ENCODE measurements around the gene MOXD1. TPM values are rescaled to one million over a fixed set of nuclear protein-coding genes. Genes with fewer than 3 reads are reported as not detected.

The MOXD1 gene
- total RNA-seq, 4 donors from 2014 or later, result 27.6 to 260 (median 58.9) TPM

DNA sequence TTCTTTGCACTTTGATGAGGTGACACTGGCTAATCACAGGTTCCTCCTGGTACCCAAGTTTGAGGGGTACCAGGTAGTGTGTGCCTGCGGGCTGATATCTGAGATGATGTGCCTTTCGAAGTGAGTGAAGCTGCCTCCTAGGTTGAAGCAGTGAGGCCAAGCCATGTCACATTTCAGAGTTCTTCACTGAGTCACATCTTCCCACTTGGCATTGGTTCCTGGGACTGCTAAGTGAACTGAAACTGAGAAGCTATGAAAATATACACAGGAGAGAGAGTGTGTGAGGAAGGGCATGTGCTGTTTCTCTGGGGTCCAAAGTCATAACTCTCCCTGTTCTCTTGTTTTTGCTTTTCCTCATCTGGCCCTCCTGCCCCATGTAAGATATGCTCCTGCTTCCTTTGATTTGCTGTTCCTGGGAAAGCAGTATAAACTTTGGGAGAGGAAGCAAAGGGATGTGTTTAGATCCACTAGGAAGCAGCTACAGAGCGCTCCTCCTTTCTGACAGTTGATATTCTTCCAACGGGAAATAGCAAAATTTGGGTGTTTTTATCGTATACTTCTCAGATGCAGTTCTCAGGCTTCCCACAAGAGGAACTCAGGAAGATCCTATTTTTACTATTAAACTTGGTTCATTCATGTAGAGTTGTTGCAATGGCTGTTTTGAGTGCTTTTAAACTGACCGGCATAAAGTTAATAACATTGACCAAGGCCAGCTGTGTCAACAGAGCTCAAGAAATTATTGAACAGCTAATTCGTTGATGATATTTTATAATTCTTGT is 153.7 kb downstream of the MOXD1 start:
- H3K36me3 ChIP-seq, result no peaks in the 10 kb centered on the region
- no peaks in the 10 kb centered on the region for H3K9me3 ChIP-seq
- DNase-seq, result no peak
- H3K4me3 ChIP-seq, result no peak overlapping the region
- intact Hi-C loops (cut with DNase I; ENCODE audit: low total_unique reads), result no loop called here
- no peaks in the 10 kb centered on the region for H3K27me3 ChIP-seq
- TF ChIP-seq, protein P1, sequence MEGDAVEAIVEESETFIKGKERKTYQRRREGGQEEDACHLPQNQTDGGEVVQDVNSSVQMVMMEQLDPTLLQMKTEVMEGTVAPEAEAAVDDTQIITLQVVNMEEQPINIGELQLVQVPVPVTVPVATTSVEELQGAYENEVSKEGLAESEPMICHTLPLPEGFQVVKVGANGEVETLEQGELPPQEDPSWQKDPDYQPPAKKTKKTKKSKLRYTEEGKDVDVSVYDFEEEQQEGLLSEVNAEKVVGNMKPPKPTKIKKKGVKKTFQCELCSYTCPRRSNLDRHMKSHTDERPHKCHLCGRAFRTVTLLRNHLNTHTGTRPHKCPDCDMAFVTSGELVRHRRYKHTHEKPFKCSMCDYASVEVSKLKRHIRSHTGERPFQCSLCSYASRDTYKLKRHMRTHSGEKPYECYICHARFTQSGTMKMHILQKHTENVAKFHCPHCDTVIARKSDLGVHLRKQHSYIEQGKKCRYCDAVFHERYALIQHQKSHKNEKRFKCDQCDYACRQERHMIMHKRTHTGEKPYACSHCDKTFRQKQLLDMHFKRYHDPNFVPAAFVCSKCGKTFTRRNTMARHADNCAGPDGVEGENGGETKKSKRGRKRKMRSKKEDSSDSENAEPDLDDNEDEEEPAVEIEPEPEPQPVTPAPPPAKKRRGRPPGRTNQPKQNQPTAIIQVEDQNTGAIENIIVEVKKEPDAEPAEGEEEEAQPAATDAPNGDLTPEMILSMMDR (IDR thresholded peaks at IDR 0.05), result no peak
- TF ChIP-seq POLR2A (IDR thresholded peaks at IDR 0.05), result no peak
- no peaks in the 10 kb centered on the region for H3K4me1 ChIP-seq
- no peak overlapping the region for H3K27ac ChIP-seq

DNA sequence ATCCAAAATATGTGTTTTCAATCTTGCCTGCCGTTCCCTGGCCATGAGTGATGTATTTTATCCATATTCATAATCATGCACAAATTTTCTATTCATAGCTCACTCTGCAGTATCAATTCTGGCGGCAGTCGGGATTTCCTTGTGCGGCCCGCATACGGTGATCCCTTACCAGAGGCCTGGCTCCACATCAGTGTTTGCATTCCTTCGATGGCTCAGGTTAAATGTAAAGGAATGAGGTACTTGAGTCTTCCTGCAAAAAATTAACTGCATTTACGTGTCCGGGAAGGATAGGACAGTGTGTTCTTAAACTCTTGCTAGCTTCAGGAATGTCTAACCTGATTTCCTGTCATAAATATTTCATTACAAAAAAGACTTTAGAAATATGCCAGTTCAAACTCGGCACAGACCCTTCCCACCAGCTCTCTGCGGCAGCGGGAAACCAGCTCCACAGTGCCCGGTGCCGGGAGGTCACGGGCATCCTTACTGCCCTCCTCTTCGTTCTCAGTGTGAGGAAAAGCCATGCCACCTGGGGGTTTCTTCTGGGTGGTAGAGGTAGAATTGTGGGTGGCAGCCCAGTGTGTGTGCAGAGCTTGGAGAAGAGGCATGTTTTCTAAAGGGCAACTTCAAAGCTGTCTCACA is 154.5 kb downstream of the MOXD1 start:
- Histone ChIP-seq H3K27me3 (no peaks in the 10 kb centered on the region), H3K4me3 (no peak overlapping the region), H3K27ac (no peak overlapping the region), H3K9me3 (no peaks in the 10 kb centered on the region), H3K4me1 (no peaks in the 10 kb centered on the region), H3K36me3 (no peaks in the 10 kb centered on the region)
- DNase-seq, result no peak
- intact Hi-C loops (cut with DNase I; ENCODE audit: low total_unique reads), result no loop called here
- TF ChIP-seq, protein P1 (IDR thresholded peaks at IDR 0.05), result no peak
- no peak for TF ChIP-seq POLR2A (IDR thresholded peaks at IDR 0.05)

DNA sequence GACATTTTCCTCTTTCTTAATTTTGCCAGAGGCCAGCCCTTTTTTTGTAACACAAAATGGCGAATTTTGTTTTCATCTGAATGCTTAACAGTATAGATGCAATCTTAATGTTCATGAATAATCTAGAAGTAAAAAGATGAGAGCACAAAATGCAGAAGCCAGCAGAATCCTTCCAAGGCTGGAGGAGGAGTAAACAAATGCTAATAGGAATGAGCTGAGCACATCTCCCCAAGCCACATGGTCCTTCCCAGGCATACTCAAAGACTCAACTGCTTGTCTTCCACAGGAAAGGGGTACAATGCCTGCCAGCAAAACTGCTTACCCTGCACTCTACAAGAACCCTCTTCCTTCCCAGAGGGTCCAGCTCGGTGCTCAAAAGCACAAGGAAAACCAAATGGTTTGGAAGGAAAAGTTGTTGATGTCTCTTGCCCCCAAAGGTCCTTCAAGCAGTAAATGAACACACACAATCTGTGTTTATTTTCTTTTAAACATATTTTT is 155.1 kb downstream of the MOXD1 start:
- Histone ChIP-seq H3K36me3 (no peaks in the 10 kb centered on the region), H3K4me3 (no peak overlapping the region), H3K27ac (no peak overlapping the region), H3K4me1 (no peaks in the 10 kb centered on the region), H3K27me3 (no peaks in the 10 kb centered on the region), H3K9me3 (no peaks in the 10 kb centered on the region)
- no peak for DNase-seq
- TF ChIP-seq, protein P1 (IDR thresholded peaks at IDR 0.05), result no peak
- no peak for TF ChIP-seq POLR2A (IDR thresholded peaks at IDR 0.05)
- intact Hi-C loops (cut with DNase I; ENCODE audit: low total_unique reads), result no loop called here

Other genes with a start within 250 kb of the MOXD1 start
- gene STX7, start 111.6 kb upstream of the MOXD1 start, total RNA-seq, result 10 to 100 TPM; 22.3 to 82.9 (median 67.5) TPM
- gene TAAR9, start 136.8 kb upstream of the MOXD1 start, total RNA-seq, result not detected
- under 1 TPM in 1 of 4 donors, not detected in 3; 0.28 TPM for gene TAAR8, start 151.2 kb upstream of the MOXD1 start, total RNA-seq
- not detected for gene TAAR6, start 168.8 kb upstream of the MOXD1 start, total RNA-seq
- not detected for gene TAAR5, start 188.3 kb upstream of the MOXD1 start, total RNA-seq
- not detected for gene TAAR2, start 222.8 kb upstream of the MOXD1 start, total RNA-seq